ENCODE results near the gene ABCB8. TPM values are rescaled to one million over a fixed set of nuclear protein-coding genes. Genes with fewer than 3 reads are reported as not detected.

ABCB8 gene
- polyA plus RNA-seq, 1 donor, result 28.4 TPM

DNA sequence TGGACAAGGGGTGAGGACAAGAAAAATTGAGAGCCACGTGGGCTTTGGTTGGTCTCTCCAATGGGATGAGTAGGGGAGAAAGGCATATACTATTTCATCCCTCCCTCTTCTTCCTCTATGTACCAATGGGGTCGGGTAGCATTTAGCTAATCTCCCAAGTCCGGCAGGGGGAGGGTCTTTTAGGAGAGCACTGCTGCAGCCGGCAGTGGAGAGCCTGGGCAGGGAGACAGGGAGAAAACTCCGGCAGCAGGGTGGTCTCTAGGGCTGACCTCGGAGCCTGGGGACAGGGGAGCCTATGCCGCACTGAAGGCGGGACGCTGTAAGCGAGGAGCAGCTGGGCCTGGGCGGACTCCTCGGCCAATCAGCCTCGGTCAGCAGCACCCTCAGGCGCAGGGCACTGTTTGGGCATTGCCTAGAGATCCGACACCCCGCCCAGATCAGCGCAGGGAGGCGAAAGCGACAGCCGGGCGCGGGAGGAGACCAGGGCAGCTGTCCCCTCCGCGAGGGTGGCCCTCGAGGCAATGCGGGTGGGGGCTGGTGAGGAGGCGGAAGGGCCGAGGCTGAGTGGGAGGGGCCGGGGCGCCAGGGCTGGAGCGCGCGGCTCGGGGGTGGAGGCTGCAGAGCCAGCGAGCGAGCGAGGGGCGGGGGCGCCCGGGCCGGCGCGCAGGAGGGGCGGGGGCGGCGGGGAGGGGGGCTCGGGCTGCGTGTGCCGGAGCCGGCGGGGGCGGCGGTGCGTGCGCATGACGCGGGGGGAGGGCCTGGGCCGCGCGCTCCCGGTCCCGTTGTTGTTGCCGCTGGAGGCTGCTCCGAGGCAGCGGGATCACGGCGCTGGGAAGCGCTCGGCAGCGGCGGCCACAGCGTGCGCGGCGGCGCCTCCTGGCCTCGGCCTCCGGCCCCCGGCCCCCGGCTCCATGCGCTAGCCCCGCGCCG, 57.7 kb downstream of the ABCB8 start, which contains the start of gene AGAP3:
Gene AGAP3, plus strand, starts transcription at position 785 of the 930 bp plus-strand sequence. CDS start 267 bp downstream, outside the sequence.
- DNase-seq, result peak; percentile 84

DNA sequence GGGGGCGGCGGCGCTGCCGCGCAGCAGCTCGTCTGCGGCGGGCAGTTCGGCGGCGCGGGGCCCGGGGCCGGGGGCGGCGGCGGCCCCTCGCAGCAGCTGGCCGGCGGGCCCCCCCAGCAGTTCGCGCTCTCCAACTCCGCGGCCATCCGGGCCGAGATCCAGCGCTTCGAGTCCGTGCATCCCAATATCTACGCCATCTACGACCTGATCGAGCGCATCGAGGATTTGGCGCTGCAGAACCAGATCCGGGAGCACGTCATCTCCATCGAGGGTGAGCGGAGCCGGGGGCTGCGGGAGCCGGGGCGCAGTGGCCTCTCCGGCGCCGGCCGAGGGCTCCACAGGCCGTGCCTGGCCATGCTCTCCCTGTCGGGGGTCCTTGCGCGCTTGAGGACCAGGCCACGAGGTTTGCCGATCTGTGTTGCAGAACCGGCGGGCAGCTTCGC, 58.6 kb downstream of the ABCB8 start:
- DNase-seq, result no peak

DNA sequence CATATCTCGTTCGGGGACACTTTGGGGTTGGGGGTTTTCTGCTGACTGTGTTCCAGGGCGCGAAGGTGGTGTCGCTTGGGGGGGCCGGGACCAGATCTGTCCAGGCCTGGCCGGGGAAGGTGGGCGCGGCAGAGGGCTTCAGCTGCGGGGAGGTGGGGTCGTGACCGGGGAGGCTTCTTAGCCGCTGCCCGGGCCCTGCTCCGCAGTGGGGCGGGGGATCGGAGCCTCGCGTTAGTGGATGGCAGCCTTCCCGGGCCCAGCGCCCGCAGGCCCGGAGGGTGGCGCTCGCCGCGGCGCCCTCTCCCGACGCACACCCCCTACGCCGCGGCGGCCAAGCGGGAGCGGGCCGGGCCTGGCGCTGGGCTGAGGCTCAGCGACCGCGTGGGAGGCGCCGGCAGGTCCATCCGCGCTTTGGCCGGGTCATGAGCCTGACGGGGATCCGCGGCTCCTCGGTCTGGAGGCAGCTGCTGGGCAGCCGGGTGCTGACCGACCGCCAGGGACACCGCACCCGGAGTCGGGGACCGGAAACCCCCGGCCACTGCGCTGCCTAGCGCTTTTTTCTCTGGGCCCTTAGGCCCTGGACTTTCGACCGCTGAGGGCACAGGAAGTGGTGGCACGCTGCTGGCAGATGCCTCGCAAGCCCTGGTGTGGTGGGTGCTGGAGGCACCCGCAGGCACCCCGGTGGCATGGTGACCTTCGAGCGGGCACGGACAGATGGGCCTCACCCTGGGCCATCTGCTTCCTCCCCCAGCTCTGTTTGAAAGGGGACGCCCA, 59.2 kb downstream of the ABCB8 start:
- no peak for DNase-seq

DNA sequence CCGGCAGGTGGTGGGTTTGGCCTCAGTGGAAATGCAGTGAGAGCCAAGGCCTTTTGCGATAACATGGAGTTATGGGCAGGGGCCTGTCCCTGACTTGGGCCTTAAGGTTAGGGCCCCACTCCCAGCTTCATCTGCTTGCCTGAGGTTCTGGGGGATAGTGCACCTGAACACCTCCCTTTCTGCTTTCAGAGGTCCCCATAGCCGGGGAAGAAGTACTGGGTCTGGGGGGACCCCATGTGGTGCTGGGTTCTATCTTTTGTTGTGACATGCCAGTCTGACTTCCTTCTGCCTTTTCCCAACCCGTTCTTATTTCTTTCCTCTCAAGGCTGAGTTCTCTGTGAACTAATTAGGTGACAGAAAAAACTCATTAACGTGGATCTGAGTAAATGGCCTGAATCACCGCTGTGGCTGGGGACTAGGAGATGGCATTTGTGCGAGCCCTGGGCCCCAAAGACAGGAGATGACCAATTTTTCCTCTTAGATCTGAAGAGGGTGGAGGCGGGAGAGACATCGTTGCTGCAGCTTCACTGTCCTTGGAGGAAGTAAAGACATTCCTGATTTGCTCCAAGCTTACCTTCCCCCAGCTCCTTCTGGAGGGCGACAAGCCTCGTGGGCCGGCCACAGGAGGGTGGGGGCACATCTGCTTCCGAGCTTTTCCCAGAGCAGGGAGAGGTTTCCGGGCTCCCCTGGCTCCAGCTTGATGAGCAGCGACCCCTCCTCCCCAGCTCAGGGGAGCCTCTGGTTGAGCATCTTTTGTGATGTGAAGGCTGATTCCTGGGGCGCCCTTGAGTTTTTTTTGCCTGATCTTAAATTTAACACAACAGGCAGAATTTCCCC, 60.0 kb downstream of the ABCB8 start:
- no peak for DNase-seq

DNA sequence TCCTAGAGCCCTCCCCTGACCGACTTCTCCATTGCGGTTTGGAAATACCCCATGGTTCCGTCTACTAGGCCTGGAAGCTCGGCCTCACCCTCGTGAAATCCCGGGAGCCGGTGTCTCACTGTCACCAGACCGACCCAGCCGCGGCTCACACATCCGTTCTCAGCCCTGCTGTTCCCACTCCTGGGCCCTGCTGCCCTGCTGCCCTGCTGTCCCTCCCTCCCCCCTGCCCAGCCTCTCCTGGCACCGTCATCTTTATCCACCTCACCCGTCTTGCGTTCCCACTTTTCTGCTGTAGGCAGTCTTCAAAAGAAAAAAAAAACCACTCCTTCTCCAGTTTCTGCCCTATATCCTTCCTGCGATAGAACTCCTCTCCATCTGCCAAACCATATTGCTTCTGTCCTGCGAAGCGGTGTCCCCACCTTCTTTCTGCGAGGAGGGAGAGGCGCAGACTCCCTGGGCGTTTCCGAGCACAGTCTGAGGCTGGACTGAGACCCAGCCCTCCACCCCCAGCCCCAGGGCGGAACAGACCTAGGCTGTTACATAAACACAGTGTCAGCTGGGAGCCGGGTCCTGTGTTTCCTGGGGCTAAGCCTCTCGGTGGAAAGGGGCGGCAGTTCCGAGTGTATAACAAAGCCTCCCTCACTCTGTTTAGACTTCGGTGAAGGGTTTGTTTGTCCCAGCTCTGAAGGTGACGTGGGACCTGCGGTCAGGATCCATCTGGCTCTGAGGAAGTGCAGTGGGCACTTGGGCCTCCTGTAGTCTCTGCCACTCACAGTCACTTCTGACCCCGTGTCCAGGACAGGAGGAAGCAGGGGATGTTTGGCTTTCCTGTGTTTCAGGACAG, 60.8 kb downstream of the ABCB8 start:
- no peak for DNase-seq

DNA sequence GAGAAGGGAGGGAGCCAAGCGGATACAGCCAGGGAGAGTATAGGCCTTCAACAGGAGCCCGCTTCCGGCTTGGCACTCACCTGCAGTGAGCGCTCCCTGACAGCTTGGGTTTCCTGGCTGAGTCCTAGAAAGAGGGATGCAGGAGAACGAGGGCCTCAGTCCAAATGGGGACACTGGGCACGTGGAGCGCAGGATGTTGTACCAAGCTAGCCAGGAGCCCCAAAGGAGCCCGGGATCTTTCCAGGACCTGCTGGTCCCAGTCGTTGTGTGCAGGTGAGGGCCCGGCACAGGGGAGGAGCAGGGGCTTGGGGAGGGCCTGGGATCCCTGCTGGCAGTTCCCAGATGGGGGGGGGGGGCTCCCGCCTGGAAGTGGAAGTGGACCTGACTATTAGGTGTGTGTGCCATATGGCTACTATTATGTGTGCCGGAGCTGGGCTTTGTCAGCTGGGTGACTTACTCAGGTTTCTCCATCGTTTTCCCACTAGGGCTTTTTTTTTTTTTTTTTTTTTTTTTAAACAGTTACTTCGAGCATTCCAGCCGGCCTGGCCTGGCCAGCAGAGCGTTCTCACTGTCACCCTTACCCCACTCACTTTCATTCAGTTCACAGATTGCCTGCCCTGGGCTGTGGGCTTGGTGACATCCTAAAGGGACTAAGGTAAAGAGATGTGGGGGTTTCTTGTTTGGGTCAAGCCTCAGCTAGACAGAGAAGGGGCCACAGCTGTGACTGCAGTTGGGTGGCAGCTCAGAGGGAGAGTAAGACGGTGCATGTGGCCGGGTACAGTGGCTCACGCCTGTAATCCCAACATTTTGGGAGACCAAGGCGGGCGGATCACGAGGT, 61.9 kb downstream of the ABCB8 start:
- no peak for DNase-seq

DNA sequence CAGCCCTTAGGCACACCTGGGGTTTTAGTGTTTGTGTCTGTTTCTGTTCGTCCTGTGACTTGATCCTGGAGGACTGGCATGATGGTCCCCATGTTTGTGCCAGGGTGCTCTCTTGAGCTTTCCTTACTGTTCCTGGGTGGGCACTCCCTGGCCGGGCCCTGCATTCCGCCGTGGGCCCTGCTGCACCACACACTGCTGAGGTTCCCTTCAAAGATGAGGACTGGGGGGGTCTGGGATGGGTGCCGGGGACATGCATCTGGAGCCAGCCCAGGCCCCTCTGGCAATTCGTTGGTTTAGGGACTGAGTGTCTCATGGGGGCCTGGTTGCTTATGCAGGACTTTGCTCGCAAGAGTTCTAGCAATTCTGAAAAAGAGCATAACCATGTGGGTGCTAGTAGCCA, 62.8 kb downstream of the ABCB8 start:
- DNase-seq, result no peak

DNA sequence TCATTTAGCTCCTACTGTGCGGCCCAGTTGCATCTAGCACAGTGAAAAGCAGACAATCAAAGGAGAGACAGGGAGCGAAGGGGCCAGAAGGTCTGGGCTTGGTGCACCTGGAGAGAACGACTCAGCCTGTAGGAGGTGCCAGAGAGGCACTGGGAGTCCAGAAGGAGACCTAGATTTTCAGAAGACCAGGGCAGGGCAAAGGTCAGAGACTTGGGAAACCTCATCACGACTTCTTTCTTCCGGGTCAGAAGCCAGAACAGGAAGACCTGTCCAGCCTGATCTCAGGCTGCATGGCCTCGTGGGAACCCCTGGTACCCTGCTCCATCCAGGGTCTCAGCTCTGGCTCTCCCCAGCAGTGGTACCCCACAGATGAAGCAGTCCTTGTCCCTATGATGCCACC, 63.2 kb downstream of the ABCB8 start:
- no peak for DNase-seq

DNA sequence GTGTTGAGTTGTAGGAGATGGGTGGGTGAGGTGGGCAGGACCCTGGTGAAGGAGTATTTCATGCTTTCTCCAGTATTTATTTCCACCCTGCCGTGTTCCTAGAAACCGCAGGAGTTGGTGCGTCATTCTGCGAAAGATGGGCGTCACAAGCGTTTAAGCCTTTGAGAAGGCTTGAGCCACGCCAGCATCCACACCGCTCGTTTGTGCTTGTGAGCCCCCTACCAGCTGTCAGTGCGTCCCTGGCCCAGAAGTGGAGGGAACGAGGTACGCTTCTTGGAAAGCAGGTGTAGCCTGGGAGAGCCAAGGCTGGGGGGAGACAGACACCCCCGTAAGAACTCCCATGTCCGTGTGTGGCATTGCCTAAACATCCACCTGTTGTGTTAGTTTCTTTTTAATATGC, 63.7 kb downstream of the ABCB8 start:
- no peak for DNase-seq

DNA sequence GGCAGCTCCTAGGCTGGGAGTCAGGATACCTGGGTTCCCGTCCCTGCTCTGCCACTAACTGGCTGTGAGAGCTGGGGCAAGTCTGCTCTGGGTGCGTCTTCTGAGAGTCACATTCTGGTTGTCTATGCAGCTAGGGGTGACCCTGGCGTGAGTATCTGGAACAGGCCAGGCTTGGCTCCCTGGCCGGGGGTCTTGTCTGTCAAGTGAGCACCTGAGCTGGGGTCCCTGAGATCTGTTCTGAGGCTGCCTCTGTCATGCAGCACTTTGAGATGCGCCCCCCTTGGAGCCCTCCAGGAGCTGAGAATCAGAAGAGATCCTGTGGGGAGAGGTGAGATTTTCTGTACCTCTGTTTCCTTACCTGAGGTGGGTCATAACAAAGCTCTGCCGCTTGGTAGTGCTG, 65.5 kb downstream of the ABCB8 start:
- no peak for DNase-seq

DNA sequence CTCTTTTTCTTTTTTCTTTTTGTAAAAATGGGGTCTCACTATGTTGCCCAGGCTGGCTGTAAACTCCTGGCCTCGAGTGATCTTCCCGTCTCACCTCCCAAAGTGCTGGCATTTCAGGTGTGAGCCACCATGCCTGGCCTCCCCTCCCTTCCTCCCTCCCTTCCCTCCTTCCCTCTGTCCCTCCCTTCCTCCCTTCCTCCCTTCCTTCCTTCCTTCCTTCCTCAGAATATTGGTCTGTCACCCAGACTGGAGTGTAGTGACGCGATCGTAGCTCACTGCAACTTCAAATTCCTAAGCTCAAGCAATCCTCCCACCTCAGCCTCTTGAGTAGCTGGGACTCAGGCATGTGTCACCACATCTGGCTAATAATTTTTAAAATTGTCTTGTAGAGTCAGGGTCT, 66.4 kb downstream of the ABCB8 start:
- no peak for DNase-seq

DNA sequence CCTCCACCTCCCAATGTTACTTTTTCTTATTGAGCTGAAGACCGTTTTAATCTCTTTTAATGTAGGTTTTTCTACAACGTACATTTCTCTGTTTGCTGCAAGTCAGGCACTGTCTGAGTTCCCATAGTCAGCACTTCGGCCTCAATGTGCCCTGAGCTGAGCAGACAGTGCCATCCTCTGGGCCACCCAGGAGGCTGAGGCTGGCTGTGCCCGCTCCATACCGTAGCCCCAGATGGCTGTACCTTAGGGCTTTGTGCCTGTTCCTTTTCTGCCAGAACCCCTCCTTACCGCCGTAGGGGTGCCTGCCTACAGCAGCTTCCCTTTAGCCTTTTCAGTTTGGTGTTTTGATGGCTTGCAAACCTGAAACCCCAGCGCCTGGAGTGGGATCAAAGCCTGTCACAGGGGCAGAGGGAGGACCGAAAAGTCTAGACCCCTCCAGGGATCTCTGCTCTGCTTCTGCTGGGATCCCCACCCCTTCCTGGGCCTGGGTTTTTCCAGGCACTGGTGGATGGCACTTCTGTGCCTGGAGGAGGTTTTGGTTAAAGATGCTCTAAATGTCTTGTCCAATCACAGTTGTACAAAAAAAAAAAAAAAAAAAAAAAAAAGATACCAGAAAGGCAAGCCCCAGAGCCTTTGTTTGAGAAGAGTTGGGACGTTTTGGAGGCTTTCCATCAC, 67.0 kb downstream of the ABCB8 start:
- no peak for DNase-seq

DNA sequence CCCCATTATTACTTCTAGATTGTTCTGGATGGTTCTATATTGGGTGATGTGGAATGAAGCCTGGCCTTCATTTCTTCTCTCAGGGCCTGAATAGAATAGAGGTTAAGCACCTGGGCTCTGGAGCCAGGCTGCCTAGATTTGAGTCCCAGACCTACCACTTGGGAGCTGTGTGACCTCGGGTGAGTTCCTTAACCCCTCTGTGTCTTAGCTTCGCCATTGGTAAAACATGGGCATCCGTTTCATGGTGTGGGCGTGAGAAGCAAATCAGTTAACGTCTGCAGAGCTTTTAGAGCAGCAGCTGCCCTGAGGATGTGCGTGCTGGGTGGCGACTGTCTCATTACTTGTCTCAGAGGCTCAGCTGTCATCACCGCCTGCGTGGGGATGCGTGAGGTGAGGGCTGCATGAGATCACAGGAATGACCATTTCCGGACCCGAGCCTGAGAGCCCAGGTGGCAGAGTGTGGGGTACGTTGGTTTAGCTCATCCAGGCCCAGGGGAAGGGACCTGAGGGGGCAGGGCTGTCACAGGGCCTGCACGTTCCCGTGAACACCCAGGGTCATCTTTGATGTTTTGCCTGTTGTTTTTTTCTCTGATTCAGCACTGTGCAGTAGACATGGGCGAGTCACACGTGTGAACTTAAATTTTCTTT, 67.7 kb downstream of the ABCB8 start:
- DNase-seq, result no peak

Other genes starting within 250 kb of the ABCB8 start
- gene TMEM176B, start 228.1 kb upstream of the ABCB8 start, polyA plus RNA-seq (ENCODE audit: insufficient read length), result 78.4 TPM
- gene TMEM176A, start 227.7 kb upstream of the ABCB8 start, polyA plus RNA-seq (ENCODE audit: insufficient read length), result 90.9 TPM
- 54.2 TPM for gene AOC1, start 175.9 kb upstream of the ABCB8 start, polyA plus RNA-seq (ENCODE audit: insufficient read length)
- 13.1 TPM for gene KCNH2, start 50.1 kb upstream of the ABCB8 start, polyA plus RNA-seq (ENCODE audit: insufficient read length)
- gene NOS3, start 37.4 kb upstream of the ABCB8 start, polyA plus RNA-seq (ENCODE audit: insufficient read length), result 8.7 TPM
- 3.0 TPM for gene ATG9B, start 4.0 kb upstream of the ABCB8 start, polyA plus RNA-seq (ENCODE audit: insufficient read length)
- gene ASIC3, start 20.1 kb downstream of the ABCB8 start, polyA plus RNA-seq (ENCODE audit: insufficient read length), result 2.3 TPM
- gene CDK5, start 29.4 kb downstream of the ABCB8 start, polyA plus RNA-seq (ENCODE audit: insufficient read length), result 17.8 TPM
- 84.4 TPM for gene SLC4A2, start 31.1 kb downstream of the ABCB8 start, polyA plus RNA-seq (ENCODE audit: insufficient read length)
- 47.8 TPM for gene FASTK, start 52.4 kb downstream of the ABCB8 start, polyA plus RNA-seq (ENCODE audit: insufficient read length)
- 19.7 TPM for gene TMUB1, start 55.0 kb downstream of the ABCB8 start, polyA plus RNA-seq (ENCODE audit: insufficient read length)
- gene AGAP3, start 58.0 kb downstream of the ABCB8 start, polyA plus RNA-seq (ENCODE audit: insufficient read length), result 65.0 TPM
- 0.22 TPM for gene GBX1, start 139.2 kb downstream of the ABCB8 start, polyA plus RNA-seq (ENCODE audit: insufficient read length)
- gene ASB10, start 158.8 kb downstream of the ABCB8 start, polyA plus RNA-seq (ENCODE audit: insufficient read length), result not detected
- gene H2BK1, start 182.0 kb downstream of the ABCB8 start, polyA plus RNA-seq (ENCODE audit: insufficient read length), result not detected
- 24.6 TPM for gene ABCF2, start 198.8 kb downstream of the ABCB8 start, polyA plus RNA-seq (ENCODE audit: insufficient read length)
- 21.2 TPM for gene CHPF2, start 204.0 kb downstream of the ABCB8 start, polyA plus RNA-seq (ENCODE audit: insufficient read length)
- gene SMARCD3, start 220.2 kb downstream of the ABCB8 start, polyA plus RNA-seq (ENCODE audit: insufficient read length), result 80.6 TPM

Measured in left kidney (tissue), 2 donors.